NCI-H2196 (cell line): Measurements from ENCODE around the gene PTPN2.
"Not testable (repeated sequence)": the region's sequence is repeated elsewhere in the genome, so short reads cannot be mapped to it uniquely, and the experiment has no call there.

Experiments
- DNase-seq: peaks from one replicate; lab custom pipeline; 2025; ENCODE audit not compliant: unreplicated experiment; lab: John Stamatoyannopoulos, UW

The PTPN2 gene

GRCh38 chr18:12895014-12895413 is 11.0 kb upstream of the PTPN2 start:
- no peak for DNase-seq

GRCh38 chr18:12891561-12891960 is 7.5 kb upstream of the PTPN2 start:
- no peak for DNase-seq

GRCh38 chr18:12890964-12891363 is 6.9 kb upstream of the PTPN2 start:
- no peak for DNase-seq

- no peak for DNase-seq
Measured at GRCh38 chr18:12886498-12887126, 2.6 kb upstream of the PTPN2 start.

- DNase-seq, result no peak
Measured at GRCh38 chr18:12885500-12885899, 1.5 kb upstream of the PTPN2 start.

GRCh38 chr18:12884406-12885323 is 628 bp upstream of the PTPN2 start:
- peak; percentile 56 for DNase-seq

- DNase-seq, result no peak
Measured at GRCh38 chr18:12883372-12883683, 709 bp downstream of the PTPN2 start.

GRCh38 chr18:12882453-12883371 is 1.3 kb downstream of the PTPN2 start:
- DNase-seq, result no peak

GRCh38 chr18:12880541-12880910 is 3.5 kb downstream of the PTPN2 start:
- no peak for DNase-seq

- DNase-seq, result no peak
Measured at GRCh38 chr18:12879840-12880540, 4.0 kb downstream of the PTPN2 start.

GRCh38 chr18:12874992-12875391 is 9.0 kb downstream of the PTPN2 start:
- not testable (repeated sequence) for DNase-seq

- DNase-seq, result not testable (repeated sequence)
Measured at GRCh38 chr18:12873961-12874567, 10.0 kb downstream of the PTPN2 start.

GRCh38 chr18:12872408-12872807 is 11.6 kb downstream of the PTPN2 start:
- DNase-seq, result no peak

- no peak for DNase-seq
Measured at GRCh38 chr18:12868576-12868975, 15.5 kb downstream of the PTPN2 start.

GRCh38 chr18:12867441-12868123 is 16.5 kb downstream of the PTPN2 start:
- DNase-seq, result no peak

GRCh38 chr18:12863687-12864216 is 20.3 kb downstream of the PTPN2 start:
- DNase-seq, result no peak

- no peak for DNase-seq
Measured at GRCh38 chr18:12862874-12863482, 21.1 kb downstream of the PTPN2 start.

- no peak for DNase-seq
Measured at GRCh38 chr18:12862467-12862866, 21.6 kb downstream of the PTPN2 start.

- DNase-seq, result no peak
Measured at GRCh38 chr18:12861637-12862036, 22.4 kb downstream of the PTPN2 start.
